ENCODE data around the gene SCRN1.

The SCRN1 gene

GRCh38 chr7:30001998-30002397 is 12.4 kb upstream of the SCRN1 start:
- no peak for DNase-seq

DNA sequence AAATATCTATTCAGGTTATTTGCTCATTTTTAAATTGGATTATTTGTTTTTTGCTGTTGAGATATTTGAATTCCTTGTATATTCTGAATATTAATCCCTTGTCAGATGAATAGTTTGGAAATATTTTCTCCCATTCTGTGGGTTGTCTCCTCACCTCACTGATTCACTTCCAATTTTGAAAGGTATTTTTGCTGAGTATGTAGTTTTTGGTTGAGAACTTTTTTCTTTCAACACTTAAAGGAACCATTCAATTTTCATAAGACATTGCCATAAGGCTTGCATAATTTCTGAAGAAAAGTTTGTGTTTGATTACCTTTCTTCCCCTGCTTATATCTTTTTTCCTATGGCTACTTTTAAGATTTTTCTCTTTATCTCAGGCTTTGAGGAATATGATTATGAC is 8.9 kb upstream of the SCRN1 start:
- no peak for DNase-seq

DNA sequence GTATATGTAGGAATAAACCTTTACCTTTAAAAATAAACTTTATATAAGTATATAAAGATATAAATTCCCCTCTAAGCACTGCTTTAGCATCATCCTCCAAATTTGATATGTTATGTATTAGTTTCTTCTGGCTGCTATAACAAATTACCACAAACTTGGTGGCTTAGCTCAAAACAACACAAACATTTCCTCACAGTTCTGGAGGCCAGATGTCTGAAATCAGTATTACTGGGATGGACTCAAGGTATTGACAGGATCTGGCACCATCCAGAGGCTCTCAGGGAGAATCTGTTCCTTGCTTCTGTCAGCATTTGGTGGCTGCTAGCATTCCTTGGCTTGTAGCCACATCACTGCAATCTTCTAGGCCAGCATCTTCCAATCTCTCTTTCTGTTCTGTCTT is 6.7 kb upstream of the SCRN1 start:
- DNase-seq: no peak

DNA sequence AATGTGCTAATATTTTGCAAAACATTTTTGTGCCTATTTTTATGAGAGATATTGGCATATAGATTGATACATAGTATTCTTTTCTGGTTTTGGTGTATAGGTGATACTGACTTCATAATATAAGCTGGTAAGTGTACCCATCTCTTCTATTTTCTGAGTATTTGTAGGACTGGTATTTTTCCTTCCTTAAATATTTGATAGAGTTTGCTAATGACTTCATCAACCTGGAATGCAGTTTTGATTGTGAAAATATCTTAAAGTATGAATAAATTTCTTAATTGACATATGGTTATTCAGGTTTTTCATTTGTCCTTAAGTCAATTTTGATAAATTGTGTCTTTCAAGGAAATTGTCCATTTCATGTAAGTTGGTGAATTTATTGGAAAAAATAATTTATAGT is 6.1 kb upstream of the SCRN1 start:
- no peak for DNase-seq

DNA sequence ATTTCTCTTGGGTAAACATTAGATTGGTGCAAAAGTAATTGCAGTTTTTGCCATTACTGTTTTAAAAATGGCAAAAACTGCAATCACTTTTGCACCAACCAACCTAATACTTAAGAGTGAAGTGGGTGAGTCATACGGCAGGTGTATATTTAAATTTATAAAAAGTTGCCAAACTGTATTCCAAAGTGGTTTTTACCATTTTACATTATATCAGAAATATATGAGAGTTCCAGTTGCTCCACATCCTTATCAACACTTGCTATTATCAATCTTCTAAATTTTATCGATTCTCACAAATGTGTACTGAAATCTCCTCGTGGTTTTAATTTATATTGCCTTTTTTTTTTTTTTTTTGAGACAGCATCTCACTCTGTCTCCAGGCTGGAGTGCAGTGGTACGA is 3.5 kb upstream of the SCRN1 start:
- no peak for DNase-seq

GRCh38 chr7:29991937-29992336 is 2.3 kb upstream of the SCRN1 start:
- DNase-seq: no peak

DNA sequence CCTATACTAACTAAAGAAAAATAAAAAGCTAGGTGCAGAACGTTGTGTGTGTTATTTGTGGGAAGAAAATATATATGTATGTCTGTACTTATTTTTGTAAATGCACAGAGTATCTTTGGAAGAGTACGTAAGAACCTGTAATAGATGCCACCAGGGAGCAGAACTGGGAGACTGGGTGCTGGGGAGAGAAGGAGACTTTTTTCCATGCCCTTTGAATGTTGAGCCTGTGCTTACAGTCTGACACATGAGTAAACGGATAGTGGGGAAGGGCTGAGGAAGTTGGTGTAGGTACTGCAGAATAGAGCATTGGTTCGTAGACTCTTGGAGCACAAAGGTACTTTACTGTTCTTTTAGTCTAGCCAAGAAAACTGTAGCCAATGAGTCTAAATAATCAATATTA is 1.3 kb upstream of the SCRN1 start:
- DNase-seq: no peak

DNA sequence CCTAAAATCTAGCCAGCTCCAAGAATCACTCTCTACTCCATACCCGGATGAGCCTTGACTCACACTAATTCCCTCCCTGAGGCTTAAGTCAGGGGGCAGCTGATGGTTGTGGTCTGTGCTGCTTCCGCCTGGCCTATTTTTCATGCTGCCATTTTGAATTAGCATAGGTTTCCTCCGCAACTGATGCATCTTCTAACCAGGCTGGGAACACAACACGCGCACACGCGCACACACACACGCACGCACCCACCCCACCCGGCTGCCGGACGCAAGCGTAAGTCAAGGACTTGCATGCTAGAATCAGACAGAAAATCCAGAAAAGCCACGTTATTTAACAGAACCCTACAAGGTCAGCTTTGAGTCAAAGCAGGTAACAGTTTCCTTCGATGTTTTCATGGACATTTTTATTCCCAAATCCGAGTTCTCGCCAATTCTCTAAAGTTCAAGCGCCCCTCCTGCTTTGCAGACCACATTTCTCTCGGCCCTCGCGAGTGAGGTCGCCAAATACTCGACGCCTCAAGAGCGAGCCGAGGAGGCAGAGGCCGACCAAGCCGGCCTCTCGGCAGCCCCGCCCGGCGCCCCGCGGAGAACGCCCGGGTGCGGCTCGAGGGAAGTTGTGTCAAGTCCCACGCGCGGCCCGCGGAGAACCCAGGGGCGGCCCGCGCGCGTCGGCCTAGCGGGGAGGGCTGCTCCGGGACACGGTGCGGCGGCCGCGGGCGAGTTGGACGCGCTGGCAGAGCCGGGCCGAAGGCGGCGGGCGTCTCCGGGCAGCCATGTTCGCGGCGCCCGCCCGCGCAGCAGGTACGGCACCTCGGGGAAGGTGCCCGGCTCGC is 961 bp downstream of the SCRN1 start:
- DNase-seq: no peak

- DNase-seq: no peak
These were observed 1.7 kb downstream of the SCRN1 start for GRCh38 chr7:29987811-29988317.

DNA sequence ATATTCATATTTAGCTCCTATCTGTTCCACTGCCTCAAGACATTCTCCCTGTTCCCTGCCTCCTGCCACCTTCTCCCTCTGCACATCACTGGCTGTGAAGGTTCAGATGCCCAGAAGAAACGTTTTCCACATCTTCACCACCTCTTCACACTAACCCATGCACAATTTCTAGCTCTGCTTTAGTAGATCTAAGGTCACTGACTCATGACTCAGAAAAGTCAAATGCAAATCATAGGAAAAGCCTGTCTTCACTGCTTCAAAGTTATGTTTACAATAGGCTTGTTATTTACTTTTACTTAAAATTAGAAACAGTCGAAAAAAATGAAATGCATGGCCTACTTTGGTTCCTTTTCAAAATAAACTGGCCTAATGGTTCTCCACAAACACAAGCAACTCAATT is 2.5 kb downstream of the SCRN1 start:
- DNase-seq: no peak

DNA sequence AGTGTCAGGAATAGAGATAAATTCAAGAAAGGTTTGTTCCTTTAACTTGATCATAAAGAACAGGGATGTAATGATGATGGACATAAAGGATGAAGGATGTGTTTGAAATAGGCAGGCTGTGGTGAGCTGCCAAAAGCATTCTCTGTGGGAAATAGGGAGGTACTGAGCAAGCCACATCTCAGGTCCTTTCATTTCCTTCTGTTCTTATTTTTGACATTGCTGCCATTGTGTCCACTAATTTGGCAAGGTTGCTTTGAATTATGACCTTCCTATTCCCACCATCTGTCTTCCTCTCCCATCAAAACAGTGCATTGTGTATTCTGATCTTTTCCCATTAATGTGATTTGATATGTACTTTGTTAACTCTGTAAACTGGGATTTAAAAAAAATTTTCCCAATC is 9.4 kb downstream of the SCRN1 start:
- no peak for DNase-seq

GRCh38 chr7:29977886-29978651 is 11.5 kb downstream of the SCRN1 start:
- no peak for DNase-seq

DNA sequence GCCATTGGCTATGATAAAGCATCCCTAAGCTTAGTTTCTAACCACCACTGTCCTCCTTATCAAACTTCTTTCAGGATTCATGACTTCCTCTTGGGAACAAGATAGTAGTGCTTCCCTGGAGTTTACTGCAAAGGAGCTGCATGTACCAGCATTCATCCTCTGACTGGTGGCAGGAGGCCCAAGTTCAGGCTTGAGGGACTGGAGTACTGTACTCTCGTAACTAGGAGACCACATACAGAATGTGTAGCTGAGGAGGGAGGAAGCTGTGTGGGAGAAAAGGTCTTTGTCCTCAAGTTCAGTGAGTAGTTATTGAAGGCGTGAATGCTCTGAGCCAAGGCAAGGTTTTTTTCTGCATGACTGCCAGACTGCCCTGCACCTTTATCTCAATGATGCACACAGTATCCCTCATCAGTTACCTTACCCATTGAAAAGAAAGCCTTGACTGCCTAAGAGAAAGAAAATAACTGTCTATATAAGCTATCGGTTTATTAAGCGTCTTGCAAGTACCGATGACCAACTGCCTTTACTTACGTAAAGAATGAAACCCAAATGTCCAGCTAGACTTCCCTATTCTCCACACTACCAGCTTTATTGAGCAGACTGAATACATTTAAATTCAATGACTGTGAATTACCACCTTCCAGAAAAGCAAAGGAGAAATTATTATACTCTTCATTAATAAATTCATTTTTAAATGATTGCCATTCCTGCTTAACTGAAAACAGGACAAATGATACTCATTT is 12.8 kb downstream of the SCRN1 start:
- DNase-seq: no peak

DNA sequence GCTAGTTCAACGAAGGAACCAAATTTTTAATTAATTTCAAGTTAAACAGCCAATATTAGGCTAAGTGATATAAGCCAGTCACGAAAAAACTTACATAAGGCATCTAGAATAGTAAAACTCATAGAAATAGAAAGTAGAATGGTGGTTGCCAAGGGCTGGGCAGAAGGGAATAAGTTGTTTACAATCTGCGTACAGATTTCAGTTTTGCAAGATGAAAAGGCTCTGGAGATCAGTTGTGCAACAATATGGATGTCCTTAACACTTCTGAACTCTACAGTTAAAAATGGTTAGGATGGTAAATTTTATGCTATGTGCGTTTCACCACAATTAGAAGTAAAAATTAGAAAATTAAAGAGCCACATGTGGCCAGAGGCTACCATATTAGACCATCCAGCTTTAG is 13.3 kb downstream of the SCRN1 start:
- DNase-seq: no peak

DNA sequence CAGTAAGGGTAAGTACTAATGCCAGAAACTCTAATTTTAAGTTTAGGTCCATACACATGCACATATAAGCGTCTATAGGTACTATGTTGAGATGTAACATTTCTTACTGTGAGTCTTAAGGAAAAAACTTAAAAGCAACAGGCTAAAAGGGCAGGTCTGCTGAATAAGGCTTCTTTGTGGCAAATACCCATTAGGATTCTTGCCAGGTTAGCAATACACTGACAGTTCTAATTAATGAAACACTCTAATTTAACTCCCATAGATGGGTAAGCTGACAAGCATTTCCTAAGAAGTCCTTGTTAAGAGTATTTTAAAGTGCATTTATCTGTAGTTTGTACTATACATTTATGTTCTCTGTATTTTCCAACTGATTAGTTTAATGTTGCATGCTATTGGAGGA is 14.0 kb downstream of the SCRN1 start:
- DNase-seq: no peak

GRCh38 chr7:29974286-29974685 is 15.3 kb downstream of the SCRN1 start:
- DNase-seq: no peak

DNA sequence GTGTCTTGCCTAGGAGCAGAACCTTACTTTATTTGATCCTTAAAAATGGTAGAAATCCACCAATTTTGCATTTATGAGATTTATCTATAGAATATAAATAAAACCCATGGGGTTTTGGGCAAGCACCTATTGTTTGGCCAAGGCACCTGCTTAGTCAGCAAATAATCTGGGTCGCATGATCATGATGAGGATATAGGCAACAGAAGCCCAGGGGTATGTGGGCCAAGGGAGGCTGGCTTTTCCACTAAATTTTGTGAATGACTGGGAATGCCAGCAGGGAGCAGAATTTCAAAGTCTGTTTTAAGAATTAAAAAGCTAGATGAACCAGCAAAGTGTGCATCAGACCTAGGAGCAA is 17.3 kb downstream of the SCRN1 start:
- no peak for DNase-seq

GRCh38 chr7:29971566-29972314 is 17.9 kb downstream of the SCRN1 start:
- DNase-seq: no peak

GRCh38 chr7:29970158-29970557 is 19.4 kb downstream of the SCRN1 start:
- no peak for DNase-seq

GRCh38 chr7:29969738-29970137 is 19.9 kb downstream of the SCRN1 start:
- no peak for DNase-seq

- no peak for DNase-seq
These were observed 20.8 kb downstream of the SCRN1 start for GRCh38 chr7:29968683-29969395.

DNA sequence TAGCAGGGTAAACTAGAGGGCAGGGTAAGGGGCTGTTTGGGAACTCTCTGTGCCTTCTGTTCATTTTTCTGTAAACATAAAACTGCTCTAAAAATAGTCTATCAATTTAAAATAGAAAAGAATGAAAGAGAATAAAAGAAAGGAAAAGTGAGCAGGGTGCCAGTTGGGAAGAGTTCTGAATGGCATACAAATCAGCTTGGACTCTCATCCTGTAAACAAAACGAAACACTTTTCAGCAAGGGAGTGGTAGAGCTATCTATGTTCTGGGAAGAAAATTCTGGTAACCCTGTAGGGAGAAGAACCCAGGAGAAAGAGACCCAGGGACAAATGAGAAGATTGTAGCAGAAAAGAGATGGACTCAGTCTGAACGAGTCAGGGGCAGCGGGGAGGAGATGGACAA is 24.6 kb downstream of the SCRN1 start:
- no peak for DNase-seq

Measured in GOT3 (cell line).